Right cardiac atrium (tissue), 5 donors: Measurements from ENCODE around the gene MYOZ3. TPM values are rescaled to one million over a fixed set of nuclear protein-coding genes. Genes with fewer than 3 reads are reported as not detected.

Experiments
- ATAC-seq, 2 donors: fragments of 200-7000 bp; cut with Tn5 transposase; one replicate each; pipeline versions ENCODE4 v1.8.0 to v1.9.1; 2020; ENCODE audit warnings: moderate library complexity in 2 of 2, mild to moderate bottlenecking in 1 of 2
- DNase-seq, 3 donors: peaks; one replicate each; pipeline ENCODE4 v3.0.0-alpha.2; 2020
- H3K27ac ChIP-seq: one replicate; pipeline ENCODE4 v1.5.1; 2013; ENCODE audit warnings: mild to moderate bottlenecking, low read length, control low read depth, moderate library complexity
- H3K27me3 ChIP-seq: one replicate; pipeline ENCODE4 v1.6.1; 2013; ENCODE audit not compliant: control insufficient read depth, insufficient read depth
- H3K4me1 ChIP-seq: one replicate; pipeline ENCODE4 v1.6.1; 2013; ENCODE audit warnings: low read length; ENCODE audit not compliant: control insufficient read depth, insufficient read depth
- H3K4me3 ChIP-seq: one replicate; pipeline ENCODE4 v1.5.1; 2013; ENCODE audit warnings: low read length, control low read depth
- H3K9me3 ChIP-seq: one replicate; pipeline ENCODE4 v1.6.1; 2013; ENCODE audit warnings: low read length; ENCODE audit not compliant: control insufficient read depth
- WGBS: extraction: QIAGEN DNeasy Blood & Tissue Kit; methylation state at CpG from one replicate; pipeline ENCODE4 v1.1.7; 2013; 5-methylcytosine and 5-hydroxymethylcytosine counted together
- intact Hi-C, 4 donors: fragments of 100-400 bp; cut with DNase I; formaldehyde crosslinking; loops; one replicate each; pipeline versions ENCODE4 v1.11.0 to v1.14.0; 2022 to 2023
- polyA plus RNA-seq: library from polyadenylated mRNA; stranded (reverse); fragments of 200-250 nt; gene quantifications from one replicate; pipeline ENCODE4 v1.2.3, GENCODE V29; 2013
- total RNA-seq, 4 donors: library from RNA; stranded (reverse); fragmentation: NEBNext Ultra II Directional; extraction: Animal tissue kit (Norgen Biotek cat#: 25700); gene quantifications; one replicate each; pipeline ENCODE4 v1.2.1, GENCODE V29; 2021
- donor health status: healthy with polysubstance abuse.
- donor health status: DM: no; HTN: yes; CAD: no.
- donor health status: DM: no; HTN: no; CAD: no.
- donor health status: DM: no; HTN: yes; CAD: no; lungs with severe emphysema.
- donor health status: DM: yes; HTN: yes; CAD: no.

MYOZ3 gene
- total and polyA plus RNA-seq, 5 donors: 3.3 to 9.3 (median 4.9) TPM

GRCh38 chr5:150627731-150628545 lies 33.1 kb upstream of the MYOZ3 start:
- Histone ChIP-seq H3K4me1 (peaks cover 29% of the 10 kb centered on the region), H3K4me3 (peak overlapping the region; percentile 80), H3K9me3 (no peaks in the 10 kb centered on the region), H3K27ac (peak overlapping the region; percentile 96), H3K27me3 (no peaks in the 10 kb centered on the region)
- ATAC-seq (no peak), DNase-seq (peak in 2 of 3 donors; percentile 46 to 51)
- intact Hi-C loops: no loop called here
- 39% methylated on average over 5 of the region's 5 CpGs for WGBS

DNA sequence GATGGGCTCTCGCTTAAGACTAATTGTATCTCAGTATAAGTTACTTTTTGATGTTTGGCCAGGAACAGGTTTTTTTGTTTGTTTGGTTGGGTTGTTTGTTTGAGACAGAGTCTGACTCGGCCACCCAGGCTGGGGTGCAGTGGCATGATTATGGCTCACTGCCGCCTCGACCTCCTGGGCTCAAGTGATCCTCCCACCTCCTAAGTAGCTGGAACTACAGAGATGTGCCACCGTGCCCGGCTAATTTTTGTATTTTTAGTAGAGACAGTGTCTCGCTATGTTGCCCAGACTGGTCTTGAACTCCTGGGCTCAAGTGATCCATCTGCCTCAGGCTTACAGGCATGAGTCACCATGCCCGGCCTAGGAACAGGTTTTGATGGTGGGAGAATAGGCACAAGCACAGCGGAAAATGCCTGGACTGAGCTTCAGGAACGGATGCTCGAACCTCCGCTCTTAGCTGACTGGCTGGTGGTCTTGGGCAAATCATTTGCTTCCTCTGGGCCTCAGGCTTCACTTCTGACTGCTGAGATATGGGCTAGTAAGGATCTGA lies 32.0 kb upstream of the MYOZ3 start:
- peak overlapping the region; percentile 79 for H3K27ac ChIP-seq
- WGBS: 75% methylated on average over 12 of the region's 12 CpGs
- no peak overlapping the region for H3K4me3 ChIP-seq
- ATAC-seq (no peak), DNase-seq (peak in 1 of 3 donors; percentile 43)
- H3K9me3 ChIP-seq: no peaks in the 10 kb centered on the region
- intact Hi-C loops: no loop called here
- H3K27me3 ChIP-seq: no peaks in the 10 kb centered on the region
- peaks cover 27% of the 10 kb centered on the region for H3K4me1 ChIP-seq

- WGBS: 73% methylated on average over 6 of the region's 6 CpGs
- peak in 2 of 3 donors; percentile 63 to 69 for DNase-seq
- Histone ChIP-seq H3K27ac (peak overlapping the region; percentile 82), H3K9me3 (no peaks in the 10 kb centered on the region), H3K4me1 (peaks cover 27% of the 10 kb centered on the region), H3K27me3 (no peaks in the 10 kb centered on the region), H3K4me3 (no peak overlapping the region)
- ATAC-seq: no peak
- intact Hi-C loops: no loop called here
Measured at GRCh38 chr5:150630016-150630415, 31.0 kb upstream of the MYOZ3 start.

DNA sequence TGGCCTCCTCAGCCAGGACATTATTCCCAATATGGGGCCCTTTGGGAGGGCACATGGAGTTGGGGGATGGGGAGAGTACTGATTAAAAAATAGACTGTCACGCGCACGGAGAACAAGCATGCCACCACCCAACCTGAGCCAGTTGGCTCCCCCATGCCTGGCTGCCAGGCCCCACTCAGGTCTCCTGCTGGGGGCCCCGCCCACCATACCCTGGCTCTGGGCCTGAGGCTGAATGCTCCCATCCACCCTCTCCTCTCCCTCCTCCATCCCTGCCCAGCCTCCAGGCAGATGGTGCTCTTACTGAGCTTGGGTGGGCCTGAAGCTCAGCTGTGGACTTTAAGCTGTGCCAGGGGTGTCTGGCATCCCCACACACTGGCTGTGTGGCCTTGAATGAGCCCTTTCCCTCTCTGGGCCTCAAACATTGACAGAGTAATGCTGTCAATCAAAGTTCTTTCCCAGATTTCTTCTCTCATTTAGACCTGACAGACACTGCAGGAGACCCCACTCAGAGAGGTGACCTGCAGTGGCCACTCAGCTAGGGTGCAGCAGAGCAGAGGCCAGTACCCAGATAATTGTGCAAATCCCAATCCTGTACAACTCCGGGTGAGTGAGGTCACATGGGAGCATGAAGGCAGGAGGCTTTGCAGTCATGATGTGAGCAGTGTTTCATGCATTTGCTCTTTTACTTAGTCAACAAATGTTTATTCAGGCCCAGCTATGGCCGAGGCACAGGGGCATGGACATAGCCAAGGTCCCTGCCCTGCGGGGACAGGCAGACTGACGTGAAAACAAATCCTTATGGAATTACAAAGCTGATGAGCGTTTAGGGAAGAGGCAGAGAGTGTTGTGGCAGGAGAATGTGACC lies 30.4 kb upstream of the MYOZ3 start:
- Histone ChIP-seq H3K27me3 (no peaks in the 10 kb centered on the region), H3K9me3 (no peaks in the 10 kb centered on the region), H3K27ac (peak overlapping the region; percentile 82), H3K4me1 (peaks cover 28% of the 10 kb centered on the region), H3K4me3 (no peak overlapping the region)
- intact Hi-C loops: no loop called here
- DNase-seq: peak; percentile 69 to 89 (median 87)
- 51% methylated on average over 9 of the region's 9 CpGs for WGBS
- peak; percentile 46 to 65 for ATAC-seq

DNA sequence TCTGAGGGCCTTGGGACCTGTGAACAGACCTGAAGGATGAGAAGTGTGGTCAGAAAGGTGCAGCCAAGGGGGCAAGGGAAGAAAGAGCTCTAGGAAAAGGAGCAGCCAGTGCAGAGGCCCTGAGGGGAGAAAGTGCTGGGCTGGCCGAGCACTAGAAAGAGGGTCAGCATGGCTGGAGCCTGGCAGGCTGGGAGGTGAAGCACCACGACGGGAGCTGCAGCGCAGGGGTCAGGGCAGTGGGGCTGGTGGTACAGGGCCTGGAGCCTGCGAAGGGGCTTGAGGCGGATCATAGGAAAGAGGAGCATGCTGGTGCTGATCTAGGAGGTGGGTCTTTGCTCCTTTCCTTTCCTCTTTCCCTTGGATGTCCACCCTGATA lies 29.7 kb upstream of the MYOZ3 start:
- no peaks in the 10 kb centered on the region for H3K9me3 ChIP-seq
- peak in 2 of 3 donors; percentile 52 to 62 for DNase-seq
- H3K4me1 ChIP-seq: peaks cover 28% of the 10 kb centered on the region
- no peaks in the 10 kb centered on the region for H3K27me3 ChIP-seq
- ATAC-seq: no peak
- H3K27ac ChIP-seq: peak overlapping the region; percentile 75
- intact Hi-C loops: no loop called here
- WGBS: 78% methylated on average over 6 of the region's 6 CpGs
- no peak overlapping the region for H3K4me3 ChIP-seq

DNA sequence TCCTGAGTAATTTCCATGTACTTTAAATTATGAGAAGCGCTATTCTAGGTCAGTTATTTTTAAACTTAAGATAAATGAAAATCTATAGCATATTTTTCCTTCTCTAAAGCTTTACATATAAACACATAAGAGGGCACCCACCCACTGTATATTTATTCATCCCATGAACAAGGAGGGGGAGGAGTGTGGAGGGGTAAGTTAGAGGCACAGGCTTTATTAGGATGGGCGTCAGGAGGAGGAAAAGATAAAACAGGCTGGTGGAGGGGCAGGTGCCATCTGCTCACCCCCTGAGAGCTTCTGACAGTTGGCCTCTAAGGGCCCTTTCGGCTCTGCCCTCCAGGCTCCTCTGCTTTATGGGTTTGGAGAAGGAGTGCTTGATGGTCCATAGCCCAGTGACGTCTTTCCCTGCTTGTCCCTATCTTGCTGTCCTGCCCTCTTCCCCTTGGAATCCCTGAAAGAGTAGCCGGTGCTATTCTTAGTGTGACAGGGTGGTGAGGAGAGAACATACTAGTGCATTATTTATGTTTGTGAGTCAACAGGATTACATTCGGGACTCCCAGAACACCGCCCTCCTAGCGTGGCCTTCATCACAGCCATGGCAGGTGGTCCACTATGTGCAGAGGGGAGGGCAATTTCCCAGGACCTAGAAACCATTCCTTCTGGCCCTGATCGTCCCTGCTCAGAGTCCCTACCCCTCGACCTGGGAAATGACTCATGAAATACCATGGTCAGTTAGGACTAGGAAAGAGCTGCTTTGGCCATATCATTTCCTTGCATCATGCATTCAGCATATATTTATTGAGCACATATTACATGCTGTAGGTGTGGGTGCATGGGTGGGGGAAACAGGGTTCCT lies 28.5 kb upstream of the MYOZ3 start:
- peaks cover 29% of the 10 kb centered on the region for H3K4me1 ChIP-seq
- DNase-seq (peak in 2 of 3 donors; percentile 34 to 47), ATAC-seq (peak; percentile 36 to 67)
- no peaks in the 10 kb centered on the region for H3K27me3 ChIP-seq
- no peak overlapping the region for H3K4me3 ChIP-seq
- 41% methylated on average over 10 of the region's 10 CpGs for WGBS
- no peaks in the 10 kb centered on the region for H3K9me3 ChIP-seq
- H3K27ac ChIP-seq: peak overlapping the region; percentile 88
- intact Hi-C loops: no loop called here

GRCh38 chr5:150633429-150633828 lies 27.6 kb upstream of the MYOZ3 start:
- no peaks in the 10 kb centered on the region for H3K9me3 ChIP-seq
- H3K27me3 ChIP-seq: no peaks in the 10 kb centered on the region
- H3K27ac ChIP-seq: peak overlapping the region; percentile 88
- peaks cover 29% of the 10 kb centered on the region for H3K4me1 ChIP-seq
- ATAC-seq (no peak), DNase-seq (peak in 2 of 3 donors; percentile 48 to 65)
- intact Hi-C loops: no loop called here
- 55% methylated on average over 2 of the region's 2 CpGs for WGBS
- H3K4me3 ChIP-seq: no peak overlapping the region

DNA sequence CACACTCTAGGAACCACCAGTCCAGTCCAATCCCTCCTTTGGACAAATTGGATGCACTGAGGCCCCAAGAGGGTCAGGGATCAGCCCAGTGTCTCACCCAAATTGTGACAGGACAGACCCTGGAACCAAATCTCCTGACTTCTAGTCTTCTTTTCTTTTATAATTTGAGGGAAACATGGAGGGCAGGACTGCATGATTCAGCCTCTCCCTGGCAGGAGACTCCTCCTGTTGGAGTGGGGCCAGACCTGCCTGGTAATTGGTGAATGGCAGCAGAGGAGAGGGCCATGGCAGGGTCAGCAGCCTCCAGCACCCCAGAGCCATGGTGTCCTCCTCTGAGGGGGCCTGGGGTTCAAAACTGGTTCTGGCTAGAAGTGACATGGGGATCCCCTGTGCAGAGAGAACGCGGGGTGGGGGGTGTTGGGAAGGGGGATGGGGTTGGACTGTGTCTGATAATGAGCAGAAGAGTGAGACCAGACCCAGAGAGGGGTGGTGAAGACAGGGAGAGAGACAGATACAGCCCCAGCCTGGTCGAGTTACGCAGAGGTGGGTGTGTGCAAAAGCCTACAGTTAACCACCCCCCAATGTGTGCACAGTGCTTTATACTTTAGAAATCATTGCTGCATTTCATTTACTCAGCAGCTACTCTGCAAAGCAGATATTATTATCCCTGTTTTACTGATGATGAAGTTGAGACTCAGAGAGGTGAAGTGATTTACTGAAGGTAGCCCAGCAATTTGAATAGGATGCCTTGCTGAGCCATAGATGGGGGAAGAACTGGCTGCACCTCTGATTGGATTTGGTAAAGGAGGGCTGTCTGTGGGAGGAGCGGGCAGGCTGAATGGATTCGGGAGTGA lies 24.4 kb upstream of the MYOZ3 start:
- Histone ChIP-seq H3K27me3 (no peaks in the 10 kb centered on the region), H3K4me1 (peaks cover 23% of the 10 kb centered on the region), H3K9me3 (no peaks in the 10 kb centered on the region), H3K27ac (peak overlapping the region; percentile 82), H3K4me3 (no peak overlapping the region)
- ATAC-seq (no peak), DNase-seq (peak; percentile 72 to 86 (median 85))
- WGBS: 62% methylated on average over 6 of the region's 6 CpGs
- intact Hi-C loops: no loop called here

GRCh38 chr5:150637245-150638052 lies 23.6 kb upstream of the MYOZ3 start:
- intact Hi-C loops: no loop called here
- ATAC-seq: no peak

More at GRCh38 chr5:150637245-150638052, 23.6 kb upstream of the MYOZ3 start:
- Histone ChIP-seq H3K9me3 (no peaks in the 10 kb centered on the region), H3K4me1 (peaks cover 27% of the 10 kb centered on the region), H3K4me3 (no peak overlapping the region), H3K27ac (peak overlapping the region; percentile 82), H3K27me3 (no peaks in the 10 kb centered on the region)
- WGBS: 55% methylated on average over 21 of the region's 21 CpGs
- DNase-seq: peak in 2 of 3 donors; percentile 57 to 62
